Measurements from ENCODE around the gene MAP1A.

MAP1A gene

DNA sequence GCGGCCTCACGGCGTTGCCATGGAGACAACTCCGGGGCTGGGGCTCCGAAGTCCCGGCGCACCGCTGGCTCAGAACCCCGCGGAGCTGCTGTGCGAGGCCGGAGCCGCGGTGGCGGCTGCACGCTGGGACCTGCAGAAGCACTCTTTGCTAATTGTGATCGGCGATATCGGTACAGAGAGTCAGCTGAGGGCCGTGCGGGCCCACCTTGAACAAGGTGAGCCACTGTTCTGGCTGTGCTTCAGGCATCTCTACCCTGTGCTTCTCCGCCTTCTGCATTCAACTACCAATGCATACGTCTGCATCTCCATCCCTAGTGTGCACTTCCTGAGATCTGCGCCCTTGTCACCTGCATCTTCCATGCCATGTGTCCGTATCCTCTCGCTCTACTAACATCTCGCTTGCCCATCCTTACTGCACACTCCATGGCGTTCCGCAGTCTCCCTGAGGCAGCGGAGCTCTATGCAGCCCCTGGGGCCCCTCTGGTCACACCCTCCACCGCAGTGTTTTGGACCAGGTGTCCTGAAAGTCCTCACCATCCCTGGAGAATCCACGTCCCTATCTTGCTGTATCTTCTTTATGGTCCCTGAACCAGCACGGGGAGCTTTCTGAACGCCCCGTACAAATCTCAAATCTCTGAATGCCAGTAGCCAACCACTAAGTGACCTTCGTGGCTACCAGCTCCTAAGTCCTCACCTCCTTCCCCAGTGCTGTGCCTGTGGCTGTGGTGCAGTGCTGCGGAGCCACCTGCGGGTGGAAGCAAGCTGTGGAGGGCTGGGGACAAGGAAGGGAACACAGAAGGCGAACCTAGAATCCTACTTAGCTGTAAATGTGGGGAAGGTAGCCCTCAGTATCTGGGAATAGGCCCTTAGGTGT lies 6.2 kb upstream of the MAP1A start:
- peak; percentile 34 for DNase-seq (ENCODE audit: low spot score)

DNA sequence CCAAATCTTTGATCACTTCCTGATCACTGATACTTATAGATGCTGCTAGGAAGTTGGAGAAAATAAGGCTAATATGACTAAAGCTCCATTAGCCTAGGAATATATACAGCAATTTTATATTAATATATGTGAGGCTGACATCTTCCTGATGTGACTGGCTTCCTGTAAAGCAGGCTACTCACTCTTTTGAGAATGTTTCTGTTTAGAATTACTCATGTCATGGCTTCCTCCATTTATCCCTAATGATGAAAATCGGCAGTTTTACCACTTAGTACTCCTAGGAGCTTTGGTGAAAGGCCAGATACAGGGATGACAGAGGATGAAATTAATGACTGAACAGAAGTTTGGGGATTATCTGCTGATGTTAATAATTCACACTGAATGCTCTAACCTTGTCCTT lies 3.9 kb upstream of the MAP1A start:
- DNase-seq (ENCODE audit: low spot score): no peak

DNA sequence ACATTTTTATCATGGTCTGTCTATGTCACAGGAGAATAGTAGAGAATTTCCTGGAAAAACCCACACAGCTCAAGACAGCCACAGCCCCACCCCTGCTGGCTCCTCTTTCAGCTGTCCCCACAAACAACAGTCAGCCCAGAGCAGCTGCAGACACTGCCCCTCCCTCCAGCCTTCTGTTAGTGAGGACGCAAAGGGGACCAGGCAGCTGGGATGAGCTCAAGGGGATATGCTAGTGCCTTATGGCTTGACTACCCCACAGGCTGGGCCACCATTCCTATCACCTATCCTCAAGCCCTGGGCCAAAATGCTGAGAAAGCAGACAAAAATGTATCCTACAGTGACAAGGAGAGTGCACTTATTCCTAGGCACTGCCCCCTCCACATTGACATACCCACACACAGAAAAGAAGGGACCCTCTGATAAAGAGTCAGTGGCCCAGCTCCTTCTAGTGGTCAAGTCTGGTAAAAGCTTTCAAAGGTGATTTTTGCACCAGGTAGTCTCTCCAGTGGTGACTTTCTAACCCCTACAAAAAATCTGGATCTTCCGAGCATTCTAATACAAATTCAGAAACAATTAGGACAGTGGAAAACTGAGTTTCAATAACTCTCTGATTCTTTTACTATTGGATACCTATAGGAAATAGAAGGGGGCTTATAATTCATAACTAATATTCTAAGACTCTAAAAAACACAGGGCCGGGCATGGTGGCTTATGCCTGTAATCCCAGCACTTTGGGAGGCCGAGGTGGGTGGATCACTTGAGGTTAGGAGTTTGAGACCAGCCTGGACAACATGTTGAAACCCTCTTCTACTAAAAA lies 3.0 kb upstream of the MAP1A start:
- DNase-seq (ENCODE audit: low spot score): peak; percentile 91

DNA sequence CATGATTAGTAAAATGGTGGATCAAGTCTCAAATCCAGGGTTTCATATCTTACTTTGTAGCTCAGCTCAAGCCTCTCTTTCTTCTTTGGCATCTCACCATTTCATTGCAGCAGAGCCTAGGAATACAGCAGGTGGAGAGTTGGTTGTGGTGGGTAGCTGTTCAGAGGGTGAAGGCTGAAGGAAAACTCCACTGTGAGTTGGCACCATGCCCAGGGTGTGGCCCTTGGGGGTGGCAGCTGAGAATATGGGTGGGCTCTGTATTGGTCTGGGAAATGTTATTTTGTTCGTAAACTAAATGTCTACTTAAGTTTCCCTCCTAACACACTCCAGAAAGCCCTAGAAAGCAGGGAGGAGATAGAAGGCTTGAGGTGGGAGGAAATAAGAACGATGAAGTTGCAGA lies 1.7 kb upstream of the MAP1A start:
- DNase-seq (ENCODE audit: low spot score): peak; percentile 26

DNA sequence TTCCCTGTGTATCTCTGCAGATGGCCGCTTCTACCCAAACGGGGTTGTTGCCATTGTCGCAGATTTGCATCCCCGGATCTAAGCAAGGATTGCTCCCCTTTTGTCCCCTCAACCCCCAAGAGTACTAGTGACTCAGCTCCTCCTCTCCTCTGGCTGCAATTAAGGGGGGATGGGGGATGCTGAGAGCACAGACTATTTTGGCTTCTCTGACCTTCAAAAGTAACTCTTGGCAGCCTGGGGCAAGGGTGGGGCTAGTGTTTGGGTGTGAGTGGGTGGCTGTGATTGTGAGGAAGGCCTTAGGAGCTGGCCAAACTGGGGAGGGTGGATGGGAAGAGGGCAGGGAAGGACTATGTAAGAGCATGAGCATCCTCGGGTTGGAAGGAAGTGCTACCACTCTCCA lies 1.2 kb upstream of the MAP1A start:
- peak; percentile 54 for DNase-seq (ENCODE audit: low spot score)

DNA sequence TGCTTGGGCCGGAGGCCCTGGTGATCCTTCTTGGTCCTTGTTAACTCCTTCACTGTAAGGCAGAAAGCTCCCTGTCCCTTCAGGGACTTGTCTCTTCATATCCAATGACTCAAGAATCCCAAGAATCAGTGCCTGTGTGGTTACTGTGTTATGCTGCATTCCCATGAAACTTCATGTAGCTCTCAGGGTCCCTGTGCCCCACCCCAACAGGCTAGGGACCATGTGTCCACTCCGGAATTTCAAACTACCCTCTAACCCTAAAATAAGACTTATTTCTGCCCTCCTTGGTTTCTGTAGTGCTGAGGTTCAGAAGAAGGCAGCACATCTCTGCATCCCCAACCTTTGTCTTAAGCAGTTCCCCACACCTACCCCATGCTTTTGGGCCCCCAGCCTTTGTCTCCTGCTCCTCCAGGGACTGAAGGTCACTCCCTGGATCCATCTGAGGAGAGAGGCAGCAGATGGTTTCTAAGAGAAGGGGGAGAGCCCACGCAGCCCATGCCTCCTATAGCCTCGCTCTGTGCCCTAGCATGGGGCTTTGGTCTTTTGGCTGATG lies 531 bp upstream of the MAP1A start:
- peak; percentile 58 for DNase-seq (ENCODE audit: low spot score)

DNA sequence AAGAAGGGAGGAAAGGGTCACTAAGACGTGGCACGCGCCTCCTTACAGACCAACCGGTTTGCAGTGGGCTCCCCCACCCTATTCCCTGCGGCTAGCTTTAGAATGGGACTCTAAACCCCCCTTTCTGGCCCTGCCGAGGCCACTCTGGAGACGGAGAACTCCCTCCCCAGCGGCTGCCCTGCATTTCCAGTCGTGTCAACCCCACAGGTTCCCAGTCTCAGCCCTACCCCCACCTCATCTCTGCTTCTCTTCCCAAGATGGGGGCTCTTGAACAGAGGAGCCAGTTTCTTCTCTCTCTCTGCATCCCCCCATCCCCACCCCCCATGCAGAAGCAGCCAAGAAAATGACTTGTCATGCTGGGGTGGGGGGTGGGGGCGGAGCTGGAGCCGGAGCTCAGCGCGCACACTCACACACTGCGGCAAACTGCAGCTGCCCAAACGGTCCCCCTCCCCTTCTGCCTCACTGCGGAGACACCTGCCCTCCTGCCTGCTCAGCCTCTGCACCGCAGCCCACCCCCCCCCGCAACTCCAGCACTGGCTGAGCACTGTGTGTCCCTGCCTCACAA lies 871 bp downstream of the MAP1A start:
- peak; percentile 78 for DNase-seq (ENCODE audit: low spot score)

DNA sequence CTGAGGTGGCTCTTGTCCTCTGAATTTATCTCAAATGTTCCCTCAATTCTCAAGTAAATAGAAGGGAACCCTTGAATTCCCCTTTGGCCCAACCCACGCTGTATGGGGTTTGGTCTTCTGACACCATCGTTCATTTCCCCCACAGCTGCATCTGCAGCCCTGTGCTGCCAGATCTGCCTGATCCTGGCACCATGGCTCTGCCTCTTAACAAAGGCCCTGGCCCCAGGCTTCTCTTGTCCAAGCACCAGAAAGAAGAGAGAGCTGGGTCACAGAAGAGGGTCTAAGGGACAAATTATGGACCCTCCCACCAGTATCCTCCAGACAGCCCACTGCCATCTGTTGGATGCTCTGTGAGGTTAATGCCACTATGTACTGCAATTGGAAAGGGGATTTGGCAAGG lies 1.8 kb downstream of the MAP1A start:
- DNase-seq (ENCODE audit: low spot score): peak; percentile 78

DNA sequence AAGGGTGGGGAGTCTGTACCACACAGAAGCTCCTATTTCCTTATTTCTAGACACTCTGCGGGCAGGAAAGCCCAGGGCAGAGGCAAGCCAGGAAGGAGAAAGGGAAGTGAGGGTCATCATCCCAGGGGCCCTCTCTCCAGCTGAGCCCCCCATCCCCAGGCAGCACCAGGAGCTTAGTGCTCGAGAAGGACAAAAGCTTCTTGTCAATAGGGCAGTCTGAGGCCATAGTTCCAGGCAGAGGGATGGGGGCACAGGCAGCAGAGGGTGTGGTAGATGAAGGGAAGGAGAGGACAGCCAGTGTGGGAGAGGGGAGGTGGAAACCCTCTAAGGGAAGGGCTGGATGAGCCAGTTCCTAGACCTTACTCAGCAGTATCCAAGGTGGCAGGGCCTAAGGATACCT lies 2.7 kb downstream of the MAP1A start:
- no peak for DNase-seq (ENCODE audit: low spot score)

DNA sequence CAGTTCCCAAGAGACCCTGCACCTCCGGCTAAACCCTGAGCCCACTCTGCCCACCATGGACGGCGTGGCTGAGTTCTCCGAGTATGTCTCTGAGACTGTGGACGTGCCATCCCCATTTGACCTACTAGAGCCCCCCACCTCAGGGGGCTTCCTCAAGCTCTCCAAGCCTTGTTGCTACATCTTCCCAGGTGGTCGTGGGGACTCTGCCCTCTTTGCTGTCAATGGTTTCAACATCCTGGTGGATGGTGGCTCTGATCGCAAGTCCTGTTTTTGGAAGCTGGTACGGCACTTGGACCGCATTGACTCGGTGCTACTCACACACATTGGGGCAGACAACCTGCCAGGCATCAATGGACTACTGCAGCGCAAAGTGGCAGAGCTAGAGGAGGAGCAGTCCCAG lies 4.0 kb downstream of the MAP1A start:
- no peak for DNase-seq (ENCODE audit: low spot score)

DNA sequence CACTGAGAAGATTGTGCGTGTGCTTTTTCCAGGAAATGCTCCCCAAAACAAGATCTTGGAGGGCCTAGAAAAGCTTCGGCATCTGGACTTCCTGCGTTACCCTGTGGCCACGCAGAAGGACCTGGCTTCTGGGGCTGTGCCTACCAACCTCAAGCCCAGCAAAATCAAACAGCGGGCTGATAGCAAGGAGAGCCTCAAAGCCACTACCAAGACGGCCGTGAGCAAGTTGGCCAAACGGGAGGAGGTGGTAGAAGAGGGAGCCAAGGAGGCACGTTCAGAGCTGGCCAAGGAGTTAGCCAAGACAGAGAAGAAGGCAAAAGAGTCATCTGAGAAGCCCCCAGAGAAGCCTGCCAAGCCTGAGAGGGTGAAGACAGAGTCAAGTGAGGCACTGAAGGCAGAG lies 4.8 kb downstream of the MAP1A start:
- DNase-seq (ENCODE audit: low spot score): no peak

DNA sequence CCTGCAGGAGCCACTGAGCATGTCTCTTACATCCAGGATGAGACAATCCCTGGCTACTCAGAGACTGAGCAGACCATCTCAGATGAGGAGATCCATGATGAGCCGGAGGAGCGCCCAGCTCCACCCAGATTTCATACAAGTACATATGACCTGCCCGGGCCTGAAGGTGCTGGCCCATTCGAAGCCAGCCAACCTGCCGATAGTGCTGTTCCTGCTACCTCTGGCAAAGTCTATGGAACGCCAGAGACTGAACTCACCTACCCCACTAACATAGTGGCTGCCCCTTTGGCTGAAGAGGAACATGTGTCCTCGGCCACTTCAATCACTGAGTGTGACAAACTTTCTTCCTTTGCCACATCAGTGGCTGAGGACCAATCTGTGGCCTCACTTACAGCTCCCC lies 6.2 kb downstream of the MAP1A start:
- no peak for DNase-seq (ENCODE audit: low spot score)

DNA sequence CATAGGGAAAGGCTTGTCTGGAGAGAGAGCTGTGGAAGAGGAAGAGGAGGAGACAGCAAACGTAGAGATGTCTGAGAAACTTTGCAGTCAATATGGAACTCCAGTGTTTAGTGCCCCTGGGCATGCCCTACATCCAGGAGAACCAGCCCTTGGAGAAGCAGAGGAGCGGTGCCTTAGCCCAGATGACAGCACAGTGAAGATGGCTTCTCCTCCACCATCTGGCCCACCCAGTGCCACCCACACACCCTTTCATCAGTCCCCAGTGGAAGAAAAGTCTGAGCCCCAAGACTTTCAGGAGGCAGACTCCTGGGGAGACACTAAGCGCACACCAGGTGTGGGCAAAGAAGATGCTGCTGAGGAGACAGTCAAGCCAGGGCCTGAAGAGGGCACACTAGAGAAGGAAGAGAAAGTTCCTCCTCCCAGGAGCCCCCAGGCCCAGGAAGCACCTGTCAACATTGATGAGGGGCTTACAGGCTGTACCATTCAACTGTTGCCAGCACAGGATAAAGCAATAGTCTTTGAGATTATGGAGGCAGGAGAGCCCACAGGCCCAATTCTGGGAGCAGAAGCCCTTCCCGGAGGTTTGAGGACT lies 6.9 kb downstream of the MAP1A start:
- no peak for DNase-seq (ENCODE audit: low spot score)

DNA sequence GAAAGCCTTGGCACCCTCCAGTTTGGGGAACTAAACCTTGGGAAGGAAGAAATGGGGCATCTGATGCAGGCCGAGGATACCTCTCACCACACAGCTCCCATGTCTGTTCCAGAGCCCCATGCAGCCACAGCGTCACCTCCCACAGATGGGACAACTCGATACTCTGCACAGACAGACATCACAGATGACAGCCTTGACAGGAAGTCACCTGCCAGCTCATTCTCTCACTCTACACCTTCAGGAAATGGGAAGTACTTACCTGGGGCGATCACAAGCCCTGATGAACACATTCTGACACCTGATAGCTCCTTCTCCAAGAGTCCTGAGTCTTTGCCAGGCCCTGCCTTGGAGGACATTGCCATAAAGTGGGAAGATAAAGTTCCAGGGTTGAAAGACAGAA lies 7.7 kb downstream of the MAP1A start:
- no peak for DNase-seq (ENCODE audit: low spot score)

DNA sequence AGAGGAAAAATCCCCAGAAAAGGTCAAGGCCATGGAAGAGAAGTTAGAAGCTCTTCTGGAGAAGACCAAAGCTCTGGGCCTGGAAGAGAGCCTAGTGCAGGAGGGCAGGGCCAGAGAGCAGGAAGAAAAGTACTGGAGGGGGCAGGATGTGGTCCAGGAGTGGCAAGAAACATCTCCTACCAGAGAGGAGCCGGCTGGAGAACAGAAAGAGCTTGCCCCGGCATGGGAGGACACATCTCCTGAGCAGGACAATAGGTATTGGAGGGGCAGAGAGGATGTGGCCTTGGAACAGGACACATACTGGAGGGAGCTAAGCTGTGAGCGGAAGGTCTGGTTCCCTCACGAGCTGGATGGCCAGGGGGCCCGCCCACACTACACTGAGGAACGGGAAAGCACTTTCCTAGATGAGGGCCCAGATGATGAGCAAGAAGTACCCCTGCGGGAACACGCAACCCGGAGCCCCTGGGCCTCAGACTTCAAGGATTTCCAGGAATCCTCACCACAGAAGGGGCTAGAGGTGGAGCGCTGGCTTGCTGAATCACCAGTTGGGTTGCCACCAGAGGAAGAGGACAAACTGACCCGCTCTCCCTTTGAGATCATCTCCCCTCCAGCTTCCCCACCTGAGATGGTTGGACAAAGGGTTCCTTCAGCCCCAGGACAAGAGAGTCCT lies 9.0 kb downstream of the MAP1A start:
- DNase-seq (ENCODE audit: low spot score): no peak

DNA sequence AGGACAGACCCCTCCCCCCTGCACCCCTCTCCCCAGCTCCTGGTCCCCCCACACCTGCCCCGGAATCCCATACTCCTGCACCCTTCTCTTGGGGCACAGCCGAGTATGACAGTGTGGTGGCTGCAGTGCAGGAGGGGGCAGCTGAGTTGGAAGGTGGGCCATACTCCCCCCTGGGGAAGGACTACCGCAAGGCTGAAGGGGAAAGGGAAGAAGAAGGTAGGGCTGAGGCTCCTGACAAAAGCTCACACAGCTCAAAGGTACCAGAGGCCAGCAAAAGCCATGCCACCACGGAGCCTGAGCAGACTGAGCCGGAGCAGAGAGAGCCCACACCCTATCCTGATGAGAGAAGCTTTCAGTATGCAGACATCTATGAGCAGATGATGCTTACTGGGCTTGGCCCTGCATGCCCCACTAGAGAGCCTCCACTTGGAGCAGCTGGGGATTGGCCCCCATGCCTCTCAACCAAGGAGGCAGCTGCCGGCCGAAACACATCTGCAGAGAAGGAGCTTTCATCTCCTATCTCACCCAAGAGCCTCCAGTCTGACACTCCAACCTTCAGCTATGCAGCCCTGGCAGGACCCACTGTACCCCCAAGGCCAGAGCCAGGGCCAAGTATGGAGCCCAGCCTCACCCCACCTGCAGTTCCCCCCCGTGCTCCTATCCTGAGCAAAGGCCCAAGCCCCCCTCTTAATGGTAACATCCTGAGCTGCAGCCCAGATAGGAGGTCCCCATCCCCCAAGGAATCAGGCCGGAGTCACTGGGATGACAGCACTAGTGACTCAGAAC lies 9.8 kb downstream of the MAP1A start:
- DNase-seq (ENCODE audit: low spot score): no peak

DNA sequence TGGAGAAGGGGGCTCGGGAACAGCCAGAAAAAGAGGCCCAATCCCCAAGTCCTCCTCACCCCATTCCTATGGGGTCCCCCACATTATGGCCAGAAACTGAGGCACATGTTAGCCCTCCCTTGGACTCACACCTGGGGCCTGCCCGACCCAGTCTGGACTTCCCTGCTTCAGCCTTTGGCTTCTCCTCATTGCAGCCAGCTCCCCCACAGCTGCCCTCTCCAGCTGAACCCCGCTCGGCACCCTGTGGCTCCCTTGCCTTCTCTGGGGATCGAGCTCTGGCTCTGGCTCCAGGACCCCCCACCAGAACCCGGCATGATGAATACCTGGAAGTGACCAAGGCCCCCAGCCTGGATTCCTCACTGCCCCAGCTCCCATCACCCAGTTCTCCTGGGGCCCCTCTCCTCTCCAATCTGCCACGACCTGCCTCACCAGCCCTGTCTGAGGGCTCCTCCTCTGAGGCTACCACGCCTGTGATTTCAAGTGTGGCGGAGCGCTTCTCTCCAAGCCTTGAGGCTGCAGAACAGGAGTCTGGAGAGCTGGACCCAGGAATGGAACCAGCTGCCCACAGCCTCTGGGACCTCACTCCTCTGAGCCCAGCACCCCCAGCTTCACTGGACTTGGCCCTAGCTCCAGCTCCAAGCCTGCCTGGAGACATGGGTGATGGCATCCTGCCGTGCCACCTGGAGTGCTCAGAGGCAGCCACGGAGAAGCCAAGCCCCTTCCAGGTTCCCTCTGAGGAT lies 10.6 kb downstream of the MAP1A start:
- no peak for DNase-seq (ENCODE audit: low spot score)

DNA sequence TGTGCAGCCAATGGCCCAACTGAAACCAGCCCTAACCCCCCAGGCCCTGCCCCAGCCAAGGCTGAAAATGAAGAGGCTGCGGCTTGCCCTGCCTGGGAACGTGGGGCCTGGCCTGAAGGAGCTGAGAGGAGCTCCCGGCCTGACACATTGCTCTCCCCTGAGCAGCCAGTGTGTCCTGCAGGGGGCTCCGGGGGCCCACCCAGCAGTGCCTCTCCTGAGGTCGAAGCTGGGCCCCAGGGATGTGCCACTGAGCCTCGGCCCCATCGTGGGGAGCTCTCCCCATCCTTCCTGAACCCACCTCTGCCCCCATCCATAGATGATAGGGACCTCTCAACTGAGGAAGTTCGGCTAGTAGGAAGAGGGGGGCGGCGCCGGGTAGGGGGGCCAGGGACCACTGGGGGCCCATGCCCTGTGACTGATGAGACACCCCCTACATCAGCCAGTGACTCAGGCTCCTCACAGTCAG lies 11.2 kb downstream of the MAP1A start:
- DNase-seq (ENCODE audit: low spot score): no peak

DNA sequence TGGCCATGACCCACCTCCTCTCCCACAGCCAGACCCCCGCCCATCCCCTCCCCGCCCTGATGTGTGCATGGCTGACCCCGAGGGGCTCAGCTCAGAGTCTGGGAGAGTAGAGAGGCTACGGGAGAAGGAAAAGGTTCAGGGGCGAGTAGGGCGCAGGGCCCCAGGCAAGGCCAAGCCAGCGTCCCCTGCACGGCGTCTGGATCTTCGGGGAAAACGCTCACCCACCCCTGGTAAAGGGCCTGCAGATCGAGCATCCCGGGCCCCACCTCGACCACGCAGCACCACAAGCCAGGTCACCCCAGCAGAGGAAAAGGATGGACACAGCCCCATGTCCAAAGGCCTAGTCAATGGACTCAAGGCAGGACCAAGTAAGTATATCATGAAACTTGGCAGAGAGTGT lies 11.7 kb downstream of the MAP1A start:
- no peak for DNase-seq (ENCODE audit: low spot score)

Data from pons (tissue), 1 donor.